GM10266 (cell line): ENCODE measurements around the gene SLC17A7.
"Not testable (repeated sequence)": the region's sequence is repeated elsewhere in the genome, so short reads cannot be mapped to it uniquely, and the experiment has no call there.

Experiments used
- DNase-seq: peaks from one replicate; pipeline ENCODE4 v3.0.0; 2012; ENCODE audit errors: extremely low spot score
- CTCF ChIP-seq: IDR thresholded peaks from 2 replicates; pipeline ENCODE4 v1.5.1; 2012; ENCODE audit warnings: mild to moderate bottlenecking, low read depth; ENCODE audit not compliant: control insufficient read depth, insufficient read depth; ENCODE audit errors: missing control alignments

SLC17A7 gene

GRCh38 chr19:49475191-49475917 lies 34.0 kb upstream of the SLC17A7 start:
- DNase-seq = no peak
- no peak for TF ChIP-seq CTCF

GRCh38 chr19:49474542-49474924 lies 33.2 kb upstream of the SLC17A7 start:
- no peak for DNase-seq
- no peak for TF ChIP-seq CTCF

GRCh38 chr19:49473868-49474541 lies 32.7 kb upstream of the SLC17A7 start, which contains the start of gene FLT3LG:
FLT3LG (plus strand) TSS chr19:49474215; CDS start chr19:49474640, 425 bp downstream.
- DNase-seq = peak; percentile 92
- TF ChIP-seq CTCF = peak; percentile 89

- DNase-seq = not testable (repeated sequence)
Observed at GRCh38 chr19:49473501-49473867, 32.2 kb upstream of the SLC17A7 start.

- DNase-seq = no peak
- no peak for TF ChIP-seq CTCF
Observed at GRCh38 chr19:49472936-49473335, 31.6 kb upstream of the SLC17A7 start.

- no peak for TF ChIP-seq CTCF
- no peak for DNase-seq
Observed at GRCh38 chr19:49470615-49470978, 29.3 kb upstream of the SLC17A7 start.

- DNase-seq = peak; percentile 89
Observed at GRCh38 chr19:49469828-49470614, 28.7 kb upstream of the SLC17A7 start.

More at GRCh38 chr19:49469828-49470614, 28.7 kb upstream of the SLC17A7 start:
- peak; percentile 88 for TF ChIP-seq CTCF
